Measurements from ENCODE around the gene RASD1.

GRCh38 chr17:17447264-17447663 is 48.9 kb downstream of the RASD1 start:
- TF ChIP-seq CTCF (IDR thresholded peaks at IDR 0.05) (no peak), POLR2A (IDR thresholded peaks at IDR 0.05) (no peak), EP300 (IDR thresholded peaks at IDR 0.05; ENCODE audit: low read depth) (no peak), POLR2AphosphoS5 (IDR thresholded peaks at IDR 0.05) (no peak)

Data from transverse colon (tissue), 4 donors.